Measurements from ENCODE around the gene SEMA3E. TPM values are rescaled to one million over a fixed set of nuclear protein-coding genes. Genes with fewer than 3 reads are reported as not detected.

SEMA3E gene
- polyA plus RNA-seq, 1 donor from 2014 or later, result 0.98 TPM

- Histone ChIP-seq H3K36me3 (ENCODE audit: insufficient read depth, low read length) (no peaks in the 10 kb centered on the region), H3K27me3 (ENCODE audit: insufficient read depth, low read depth, low read length) (no peaks in the 10 kb centered on the region), H3F3A (ENCODE audit: insufficient read depth, low read length, poor library complexity, severe bottlenecking) (no peaks in the 10 kb centered on the region), H4K20me1 (ENCODE audit: insufficient read depth) (no peaks in the 10 kb centered on the region), H3K27ac (ENCODE audit: low read length) (no peak overlapping the region), H3K4me2 (ENCODE audit: low read length) (no peak overlapping the region), H3K9me3 (ENCODE audit: low read length) (no peaks in the 10 kb centered on the region), H2AFZ (ENCODE audit: low read depth, low read length) (no peak overlapping the region), H3K9ac (ENCODE audit: low read length) (no peak overlapping the region), H3K4me3 (ENCODE audit: low read length) (no peak overlapping the region), H3K9me2 (ENCODE audit: insufficient read depth, low read length) (no peaks in the 10 kb centered on the region), H3K79me2 (replicated peaks; ENCODE audit: insufficient read depth, low read length) (no peaks in the 10 kb centered on the region)
- TF ChIP-seq EZH2 (IDR thresholded peaks at IDR 0.05; ENCODE audit: borderline replicate concordance, insufficient read depth, low read length, poor library complexity, severe bottlenecking), result no peak
Observed at GRCh38 chr7:83593921-83594475, 54.9 kb downstream of the SEMA3E start.

GRCh38 chr7:83588602-83589240, 60.2 kb downstream of the SEMA3E start:
- no peak overlapping the region for H3K27ac ChIP-seq (ENCODE audit: low read length)
- no peaks in the 10 kb centered on the region for H3K27me3 ChIP-seq (ENCODE audit: insufficient read depth, low read depth, low read length)
- H3F3A ChIP-seq (ENCODE audit: insufficient read depth, low read length, poor library complexity, severe bottlenecking), result no peaks in the 10 kb centered on the region
- no peaks in the 10 kb centered on the region for H4K20me1 ChIP-seq (ENCODE audit: insufficient read depth)
- no peak overlapping the region for H3K4me2 ChIP-seq (ENCODE audit: low read length)
- H3K79me2 ChIP-seq (replicated peaks; ENCODE audit: insufficient read depth, low read length), result no peaks in the 10 kb centered on the region
- no peaks in the 10 kb centered on the region for H3K9me3 ChIP-seq (ENCODE audit: low read length)
- H3K4me3 ChIP-seq (ENCODE audit: low read length), result no peak overlapping the region
- TF ChIP-seq EZH2 (IDR thresholded peaks at IDR 0.05; ENCODE audit: borderline replicate concordance, insufficient read depth, low read length, poor library complexity, severe bottlenecking), result no peak
- no peak for TF ChIP-seq RAD21 (conservative IDR thresholded peaks at IDR 0.05)
- H3K9me2 ChIP-seq (ENCODE audit: insufficient read depth, low read length), result no peaks in the 10 kb centered on the region
- H3K36me3 ChIP-seq (ENCODE audit: insufficient read depth, low read length), result no peaks in the 10 kb centered on the region
- no peak overlapping the region for H3K9ac ChIP-seq (ENCODE audit: low read length)
- H2AFZ ChIP-seq (ENCODE audit: low read depth, low read length), result no peak overlapping the region

- Histone ChIP-seq H3K4me3 (ENCODE audit: low read length) (no peak overlapping the region), H3K27ac (ENCODE audit: low read length) (no peak overlapping the region), H3K79me2 (replicated peaks; ENCODE audit: insufficient read depth, low read length) (no peaks in the 10 kb centered on the region), H3K9me3 (ENCODE audit: low read length) (no peaks in the 10 kb centered on the region), H3K4me2 (ENCODE audit: low read length) (no peak overlapping the region), H2AFZ (ENCODE audit: low read depth, low read length) (no peak overlapping the region), H4K20me1 (ENCODE audit: insufficient read depth) (no peaks in the 10 kb centered on the region), H3K9ac (ENCODE audit: low read length) (no peak overlapping the region), H3K36me3 (ENCODE audit: insufficient read depth, low read length) (no peaks in the 10 kb centered on the region), H3K27me3 (ENCODE audit: insufficient read depth, low read depth, low read length) (no peaks in the 10 kb centered on the region), H3K9me2 (ENCODE audit: insufficient read depth, low read length) (no peaks in the 10 kb centered on the region), H3F3A (ENCODE audit: insufficient read depth, low read length, poor library complexity, severe bottlenecking) (no peaks in the 10 kb centered on the region)
- no peak for TF ChIP-seq CTCF (IDR thresholded peaks at IDR 0.05; ENCODE audit: poor library complexity, severe bottlenecking)
- TF ChIP-seq POLR2AphosphoS5 (IDR thresholded peaks at IDR 0.05), result no peak
- TF ChIP-seq SMC3 (conservative IDR thresholded peaks at IDR 0.05; ENCODE audit: poor library complexity), result no peak
- TF ChIP-seq TAF1 (IDR thresholded peaks at IDR 0.05; ENCODE audit: low read depth), result no peak
- no peak for TF ChIP-seq MXI1 (conservative IDR thresholded peaks at IDR 0.05; ENCODE audit: poor library complexity, severe bottlenecking)
- TF ChIP-seq REST (IDR thresholded peaks at IDR 0.05; ENCODE audit: borderline replicate concordance), result no peak
- no peak for TF ChIP-seq EZH2 (IDR thresholded peaks at IDR 0.05; ENCODE audit: borderline replicate concordance, insufficient read depth, low read length, poor library complexity, severe bottlenecking)
- TF ChIP-seq RAD21 (conservative IDR thresholded peaks at IDR 0.05), result no peak
- TF ChIP-seq EP300 (conservative IDR thresholded peaks at IDR 0.05; ENCODE audit: poor library complexity, severe bottlenecking), result no peak
Observed at GRCh38 chr7:83586281-83586680, 62.7 kb downstream of the SEMA3E start.

Measured in neural cell (in vitro differentiated cells).